Activated gamma-delta T cell treated with anti-CD3 and anti-CD28 coated beads, Interleukin-2, amount 50 U/mL, for 16 hours (primary cell): ENCODE data around the gene LMF1.

Experiments used
- DNase-seq: peaks from one replicate; pipeline ENCODE4 v3.0.0-alpha.2; 2020; ENCODE audit warnings: low read depth

Gene LMF1

DNA sequence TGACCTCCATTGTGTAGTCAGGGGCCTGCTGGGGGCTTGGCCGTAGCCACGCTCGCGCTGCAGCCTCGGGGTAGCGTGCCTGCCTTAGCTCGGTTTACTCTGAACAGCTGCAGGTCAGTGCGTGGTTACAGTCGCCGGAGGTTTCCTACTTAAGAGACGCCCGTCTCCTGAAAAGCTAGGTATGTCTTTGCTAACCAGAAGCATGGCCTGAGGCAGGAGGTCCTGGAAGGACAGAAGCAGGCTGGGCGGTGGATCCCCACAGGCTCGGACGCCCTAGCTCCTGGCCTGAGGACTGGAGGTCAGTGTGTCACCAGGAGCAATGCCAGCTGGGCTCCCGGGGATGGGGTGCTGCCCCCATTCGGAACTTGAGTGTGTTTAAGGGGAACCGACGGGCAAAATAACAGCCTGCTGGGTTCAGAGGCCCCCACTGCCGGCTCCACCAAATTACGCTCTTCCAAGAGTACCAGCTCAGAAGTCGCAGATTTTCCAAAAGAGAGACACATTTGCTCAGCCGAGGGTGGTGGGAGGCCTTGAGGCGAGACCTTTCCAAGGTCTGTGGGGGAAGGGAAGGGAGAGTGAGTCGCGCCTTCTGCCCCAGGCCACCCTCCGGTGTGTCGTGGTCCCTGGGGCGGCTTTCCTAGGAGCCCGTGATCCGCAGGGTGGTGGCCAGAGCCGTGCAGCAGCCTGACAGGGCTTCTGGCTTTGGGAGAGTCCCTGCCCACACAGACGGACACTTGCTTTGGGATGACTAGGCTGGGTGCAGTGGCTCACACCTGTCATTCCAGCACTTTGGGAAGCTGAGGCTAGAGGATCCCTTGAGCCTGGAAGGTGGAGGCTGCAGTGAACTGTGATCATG, 166.4 kb downstream of the LMF1 start:
- DNase-seq: no peak

DNA sequence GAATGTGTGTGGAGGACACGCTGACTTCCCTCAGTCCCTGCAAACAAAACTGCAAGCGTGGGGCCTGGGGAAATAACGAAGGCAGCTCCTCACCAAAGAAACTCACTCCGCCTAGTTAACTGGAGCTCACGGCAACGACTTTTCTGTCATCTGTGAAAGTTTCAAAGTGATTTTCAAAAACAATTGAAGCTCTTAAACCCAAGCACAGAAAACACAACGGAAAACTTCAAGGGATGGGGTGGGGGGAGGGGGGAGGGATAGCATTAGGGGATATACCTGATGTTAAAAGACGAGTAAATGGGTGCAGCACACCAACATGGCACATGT, 167.1 kb downstream of the LMF1 start:
- DNase-seq: no peak
